Measurements from ENCODE around the gene EBI3.
"Not testable (repeated sequence)": the region's sequence is repeated elsewhere in the genome, so short reads cannot be mapped to it uniquely, and the experiment has no call there.

The EBI3 gene

GRCh38 chr19:4267101-4267900, 38.0 kb downstream of the EBI3 start:
- DNase-seq (ENCODE audit: extremely low spot score): peak; percentile 78
- ChIA-PET CTCF (interaction anchor here (0.6 to 5.2 kb wide), 52 partner anchors 10 to 280 kb away, joined by 3 to 58 read pairs (median 5); partner anchors contain the start of genes CHAF1A, EBI3, MPND and PLIN5), POLR2A (interaction anchor here (0.6 kb wide), 2 partner anchors 109 to 132 kb away, joined by 3 to 5 read pairs; no protein-coding TSS in a partner anchor)
- peak; percentile 75 for TF ChIP-seq CTCF (IDR thresholded peaks at IDR 0.05; ENCODE audit: control extremely low read depth, extremely low read depth, low read depth, missing control alignments)

GRCh38 chr19:4267901-4268815, 38.8 kb downstream of the EBI3 start:
- no peak for TF ChIP-seq CTCF (IDR thresholded peaks at IDR 0.05; ENCODE audit: control extremely low read depth, extremely low read depth, low read depth, missing control alignments)
- ChIA-PET CTCF (interaction anchor here (0.7 to 5.2 kb wide), 25 partner anchors 9 to 266 kb away, joined by 3 to 58 read pairs (median 9); partner anchors contain the start of genes CHAF1A, MPND, PLIN5 and SH3GL1), POLR2A (interaction anchor here (0.6 kb wide), 1 partner anchor 109 kb away, joined by 3 read pairs; no protein-coding TSS in a partner anchor)
- no peak for DNase-seq (ENCODE audit: extremely low spot score)

- POLR2A ChIA-PET: no interaction called here
- TF ChIP-seq CTCF (IDR thresholded peaks at IDR 0.05; ENCODE audit: control extremely low read depth, extremely low read depth, low read depth, missing control alignments): no peak
- DNase-seq (ENCODE audit: extremely low spot score): no peak
These were observed 39.6 kb downstream of the EBI3 start for GRCh38 chr19:4268816-4269430.

GRCh38 chr19:4272894-4273293, 43.6 kb downstream of the EBI3 start:
- ChIA-PET POLR2A (no interaction called here), CTCF (interaction anchor here (1.1 to 1.2 kb wide), 2 partner anchors 133 to 252 kb away, joined by 3 read pairs; no protein-coding TSS in a partner anchor)
- no peak for TF ChIP-seq CTCF (IDR thresholded peaks at IDR 0.05; ENCODE audit: control extremely low read depth, extremely low read depth, low read depth, missing control alignments)
- DNase-seq (ENCODE audit: extremely low spot score): no peak

More at GRCh38 chr19:4268816-4269430, 39.6 kb downstream of the EBI3 start:
- CTCF ChIA-PET: interaction anchor here (1.8 to 5.2 kb wide), 10 partner anchors 11 to 256 kb away, joined by 5 to 58 read pairs (median 12); partner anchors contain the start of genes CHAF1A and MPND

GRCh38 chr19:4274321-4274686, 45.0 kb downstream of the EBI3 start:
- ChIA-PET CTCF (interaction anchor here (1.6 kb wide), 1 partner anchor 126 kb away, joined by 3 read pairs; the partner anchor contains the start of gene SH3GL1), POLR2A (interaction anchor here (0.6 to 0.7 kb wide), 2 partner anchors 17 to 1246 kb away, joined by 3 read pairs; no protein-coding TSS in a partner anchor)
- not testable (repeated sequence) for DNase-seq (ENCODE audit: extremely low spot score)

- no peak for DNase-seq (ENCODE audit: extremely low spot score)
- ChIA-PET CTCF (interaction anchor here (3.3 kb wide), 1 partner anchor 10 kb away, joined by 21 read pairs; no protein-coding TSS in a partner anchor), POLR2A (no interaction called here)
- TF ChIP-seq CTCF (IDR thresholded peaks at IDR 0.05; ENCODE audit: control extremely low read depth, extremely low read depth, low read depth, missing control alignments): no peak
These were observed 47.9 kb downstream of the EBI3 start for GRCh38 chr19:4277191-4277696.

All from GM10248 (cell line).